Measurements from ENCODE around the gene TNNI2. TPM values are rescaled to one million over a fixed set of nuclear protein-coding genes. Genes with fewer than 3 reads are reported as not detected.

The TNNI2 gene
- total and polyA plus RNA-seq, 2 donors (not counting 1 experiment from before 2014, with no cell fraction given), result 2.9 to 12.9 TPM

DNA sequence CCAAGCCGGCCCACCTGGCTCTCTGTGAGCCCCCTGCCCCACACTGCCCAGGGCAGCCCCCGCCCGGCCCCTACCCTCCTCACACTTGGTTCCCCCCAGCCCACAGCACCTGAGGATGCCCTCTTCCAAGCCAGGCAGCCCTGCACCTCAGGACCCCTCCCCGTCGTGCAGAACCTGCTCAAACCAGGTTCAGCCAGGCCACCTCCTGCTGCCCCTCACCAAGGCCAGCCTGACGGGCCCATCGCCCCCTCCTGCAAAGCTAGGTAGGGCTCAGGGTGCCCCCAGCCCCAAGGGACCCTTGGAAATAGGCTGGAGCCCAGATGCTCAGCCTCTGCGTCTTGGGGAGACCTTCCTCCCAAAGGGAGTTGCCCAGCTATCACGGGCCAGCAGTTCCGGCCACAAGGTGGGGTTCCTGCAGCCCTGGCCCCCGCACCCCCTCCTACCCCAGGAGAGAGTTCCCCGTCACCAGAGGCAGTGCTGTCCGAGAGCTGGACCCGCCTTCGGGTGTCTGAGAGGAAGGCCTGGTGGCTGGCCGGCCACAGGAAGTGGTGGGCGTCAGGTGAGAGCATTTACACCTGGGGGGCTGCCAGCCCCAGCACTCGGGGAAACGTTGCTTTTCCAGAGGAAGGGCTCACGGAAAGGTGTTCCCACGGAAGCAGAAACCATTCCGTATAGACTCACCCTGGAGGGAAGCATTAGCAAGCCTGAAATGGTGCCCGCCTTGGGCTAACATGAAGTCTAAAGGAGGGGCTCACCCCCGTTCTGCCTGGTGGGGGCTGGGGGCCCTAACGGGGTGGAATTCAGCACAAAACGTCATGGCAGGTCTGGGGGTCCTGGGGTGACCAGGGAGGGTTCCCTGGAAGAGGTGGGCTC, 7.2 kb upstream of the TNNI2 start:
- no peak for TF ChIP-seq EZH2 (IDR thresholded peaks at IDR 0.05; ENCODE audit: borderline replicate concordance, insufficient read depth, low read depth, low read length, poor library complexity, severe bottlenecking)
- TF ChIP-seq, protein P1, sequence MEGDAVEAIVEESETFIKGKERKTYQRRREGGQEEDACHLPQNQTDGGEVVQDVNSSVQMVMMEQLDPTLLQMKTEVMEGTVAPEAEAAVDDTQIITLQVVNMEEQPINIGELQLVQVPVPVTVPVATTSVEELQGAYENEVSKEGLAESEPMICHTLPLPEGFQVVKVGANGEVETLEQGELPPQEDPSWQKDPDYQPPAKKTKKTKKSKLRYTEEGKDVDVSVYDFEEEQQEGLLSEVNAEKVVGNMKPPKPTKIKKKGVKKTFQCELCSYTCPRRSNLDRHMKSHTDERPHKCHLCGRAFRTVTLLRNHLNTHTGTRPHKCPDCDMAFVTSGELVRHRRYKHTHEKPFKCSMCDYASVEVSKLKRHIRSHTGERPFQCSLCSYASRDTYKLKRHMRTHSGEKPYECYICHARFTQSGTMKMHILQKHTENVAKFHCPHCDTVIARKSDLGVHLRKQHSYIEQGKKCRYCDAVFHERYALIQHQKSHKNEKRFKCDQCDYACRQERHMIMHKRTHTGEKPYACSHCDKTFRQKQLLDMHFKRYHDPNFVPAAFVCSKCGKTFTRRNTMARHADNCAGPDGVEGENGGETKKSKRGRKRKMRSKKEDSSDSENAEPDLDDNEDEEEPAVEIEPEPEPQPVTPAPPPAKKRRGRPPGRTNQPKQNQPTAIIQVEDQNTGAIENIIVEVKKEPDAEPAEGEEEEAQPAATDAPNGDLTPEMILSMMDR (IDR thresholded peaks at IDR 0.05), result no peak
- ATAC-seq (ENCODE audit: low read depth) (no peak), DNase-seq (no peak)
- peaks cover 0 to 28% (median 5%) of the 10 kb centered on the region in 4 experiments for H3K27me3 ChIP-seq (replicated peaks in 1 of 4; ENCODE audit: control extremely low read depth in 1 of 4, control insufficient read depth in 3 of 4, insufficient read depth in 4 of 4, low read length in 3 of 4)
- H3K9ac ChIP-seq (ENCODE audit: low read length), result no peak overlapping the region
- Mint-ChIP-seq H3K27me3 (peaks cover 11% of the 10 kb centered on the region), H3K9me3 (ENCODE audit: insufficient read depth) (no peaks in the 10 kb centered on the region), H3K4me1 (peaks cover 2% of the 10 kb centered on the region), H3K27ac (no peak overlapping the region), H3K4me3 (no peak overlapping the region)
- H4K20me1 ChIP-seq (ENCODE audit: control insufficient read depth, insufficient read depth, low read length, poor library complexity, severe bottlenecking), result no peaks in the 10 kb centered on the region
- ChIA-PET POLR2A (interaction anchor here (1.8 kb wide), 1 partner anchor 138 kb away, joined by 12 read pairs; no protein-coding TSS in a partner anchor), CTCF (interaction anchor here (0.8 to 10.0 kb wide), 15 partner anchors 19 to 320 kb away, joined by 3 to 394 read pairs (median 12); partner anchors contain the start of genes KRTAP5-6 and TNNT3)
- H2AFZ ChIP-seq (ENCODE audit: insufficient read depth, low read depth, low read length, poor library complexity, severe bottlenecking), result no peak overlapping the region
- H3K9me3 ChIP-seq (ENCODE audit: control extremely low read depth in 1 of 3, control insufficient read depth in 2 of 3, insufficient read depth in 1 of 3, low read length in 2 of 3), result no peaks in the 10 kb centered on the region
- no peak overlapping the region for H3K4me2 ChIP-seq (replicated peaks; ENCODE audit: low read depth, low read length, poor library complexity, severe bottlenecking)
- intact Hi-C loops (cut with micrococcal nuclease), result no loop called here
- H3K27ac ChIP-seq (ENCODE audit: low read length in 2 of 2), result no peak overlapping the region
- H3K4me3 ChIP-seq (ENCODE audit: control extremely low read depth in 1 of 5, extremely low read depth in 1 of 5, insufficient read depth in 1 of 5, low read depth in 2 of 5, low read length in 4 of 5), result no peak overlapping the region
- H3K79me2 ChIP-seq (ENCODE audit: control insufficient read depth, insufficient read depth, low read length), result peaks cover 9% of the 10 kb centered on the region
- WGBS (ENCODE audit: insufficient coverage), result 70% methylated on average over 23 of the region's 26 CpGs
- peaks cover 0 to 8% of the 10 kb centered on the region in 2 donors for H3K4me1 ChIP-seq (ENCODE audit: control insufficient read depth in 2 of 2, insufficient read depth in 2 of 2, low read length in 2 of 2)
- H3K36me3 ChIP-seq (replicated peaks in 1 of 2; ENCODE audit: control extremely low read depth in 1 of 2, control insufficient read depth in 1 of 2, extremely low read depth in 1 of 2, insufficient read depth in 2 of 2, low read length in 1 of 2), result no peaks in the 10 kb centered on the region
